NCI-H1694 (cell line): ENCODE data around the gene HGS.

Source experiments
- DNase-seq: peaks from one replicate; lab custom pipeline; 2025; lab: John Stamatoyannopoulos, UW

HGS gene

GRCh38 chr17:81684442-81684911 lies 666 bp downstream of the HGS start:
- no peak for DNase-seq

DNA sequence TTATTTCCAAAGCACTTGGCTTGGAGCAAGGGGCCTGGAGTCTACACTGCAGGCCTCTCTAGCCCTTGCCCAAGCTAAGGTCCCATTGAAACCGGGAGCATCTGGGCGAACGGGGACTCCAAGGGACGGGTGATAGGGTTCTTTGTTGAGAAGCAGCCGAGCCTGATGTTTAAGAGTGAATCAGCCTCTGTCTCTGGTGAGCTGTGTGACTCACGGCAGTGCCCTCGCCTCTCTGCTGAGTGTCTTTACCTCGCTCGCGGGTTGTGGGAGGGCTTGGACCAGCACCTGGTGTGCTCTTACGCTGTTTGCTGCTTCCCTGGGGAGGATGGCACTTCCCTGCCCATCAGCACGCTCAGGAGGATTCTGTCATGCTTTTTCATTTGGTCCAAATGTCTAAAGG lies 1.3 kb downstream of the HGS start:
- DNase-seq = no peak

GRCh38 chr17:81686614-81687013 lies 2.8 kb downstream of the HGS start:
- DNase-seq = no peak

DNA sequence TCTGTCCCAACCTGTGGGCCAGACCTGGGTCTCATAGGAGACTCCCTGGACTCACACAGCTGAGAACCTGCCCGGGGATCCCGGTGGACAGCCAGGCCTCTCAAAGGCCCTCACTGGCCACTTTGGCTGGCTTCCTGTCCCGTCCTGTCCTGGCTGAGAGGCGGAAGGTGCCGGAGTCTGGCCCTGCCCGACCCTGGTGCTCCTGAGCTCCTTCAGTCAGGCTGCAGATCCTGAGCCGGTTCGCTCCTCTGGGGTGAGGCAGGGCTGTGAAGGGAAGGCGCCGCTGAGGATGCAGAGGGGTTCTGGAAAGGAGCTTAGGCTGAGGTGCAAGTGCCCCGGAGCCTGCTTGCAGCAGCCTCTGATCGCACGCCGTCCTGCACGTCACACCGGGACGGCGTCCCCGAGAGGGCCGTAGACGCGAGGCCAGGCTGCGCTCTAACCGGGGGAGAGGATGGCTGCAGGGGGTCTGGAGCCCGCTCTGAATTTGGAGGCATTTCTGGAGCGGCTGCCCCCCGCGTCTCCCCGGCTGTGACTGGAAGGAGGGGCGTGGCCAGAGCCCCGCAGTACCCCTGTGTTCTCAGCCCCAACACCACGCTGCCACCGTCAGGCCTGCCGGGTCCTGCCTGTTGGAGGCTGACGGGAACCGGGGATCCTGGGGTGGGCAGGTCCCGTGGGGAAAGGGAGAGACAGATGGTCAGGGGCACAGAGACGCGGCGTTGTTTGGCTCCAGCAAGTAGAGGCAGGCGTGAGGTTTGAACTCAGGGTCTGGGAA lies 4.1 kb downstream of the HGS start:
- peak; percentile 84 for DNase-seq

- no peak for DNase-seq
Measured at GRCh38 chr17:81688616-81689015, 4.8 kb downstream of the HGS start.

- DNase-seq = no peak
Measured at GRCh38 chr17:81690066-81690465, 6.3 kb downstream of the HGS start.

GRCh38 chr17:81690549-81690948 lies 6.7 kb downstream of the HGS start:
- no peak for DNase-seq

DNA sequence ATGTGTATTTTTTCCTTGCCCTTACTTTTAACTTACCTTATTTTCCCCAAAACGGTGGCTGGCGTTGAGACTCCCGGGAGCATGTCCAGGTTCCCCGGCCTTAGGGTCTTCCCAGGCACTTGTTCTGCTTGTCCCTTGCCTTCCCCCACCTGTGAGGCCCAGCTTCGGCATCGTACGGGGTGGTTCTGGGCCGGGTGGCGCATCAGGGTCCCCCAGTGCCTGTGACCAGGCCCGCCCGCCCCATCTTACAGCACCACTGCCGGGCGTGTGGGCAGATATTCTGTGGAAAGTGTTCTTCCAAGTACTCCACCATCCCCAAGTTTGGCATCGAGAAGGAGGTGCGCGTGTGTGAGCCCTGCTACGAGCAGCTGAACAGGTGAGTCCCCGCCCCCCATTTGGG lies 7.4 kb downstream of the HGS start:
- DNase-seq = no peak

DNA sequence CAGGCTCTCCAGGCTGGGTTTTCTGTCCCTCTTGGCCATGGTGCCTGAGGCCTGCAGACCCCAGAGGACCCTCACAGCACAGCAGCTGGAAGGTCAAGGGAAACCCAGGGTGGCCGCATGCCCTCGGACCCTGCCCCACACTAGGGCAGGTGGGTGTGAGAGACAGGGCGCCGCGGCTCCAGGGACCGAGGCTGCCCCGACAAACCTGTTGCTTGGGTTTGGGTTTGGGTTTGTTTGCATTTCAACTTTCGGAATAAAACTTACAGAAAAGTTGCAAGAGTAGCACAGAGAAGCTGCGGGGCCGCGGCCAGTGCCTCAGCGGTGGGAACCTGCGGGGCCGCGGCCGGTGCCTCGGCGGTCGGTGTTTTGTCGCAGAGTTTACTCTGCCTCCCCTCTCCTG lies 7.8 kb downstream of the HGS start:
- no peak for DNase-seq

- DNase-seq = no peak
Measured at GRCh38 chr17:81693509-81694210, 9.8 kb downstream of the HGS start.

GRCh38 chr17:81694810-81695209 lies 11.0 kb downstream of the HGS start:
- no peak for DNase-seq

GRCh38 chr17:81695211-81695610 lies 11.4 kb downstream of the HGS start:
- DNase-seq = no peak

DNA sequence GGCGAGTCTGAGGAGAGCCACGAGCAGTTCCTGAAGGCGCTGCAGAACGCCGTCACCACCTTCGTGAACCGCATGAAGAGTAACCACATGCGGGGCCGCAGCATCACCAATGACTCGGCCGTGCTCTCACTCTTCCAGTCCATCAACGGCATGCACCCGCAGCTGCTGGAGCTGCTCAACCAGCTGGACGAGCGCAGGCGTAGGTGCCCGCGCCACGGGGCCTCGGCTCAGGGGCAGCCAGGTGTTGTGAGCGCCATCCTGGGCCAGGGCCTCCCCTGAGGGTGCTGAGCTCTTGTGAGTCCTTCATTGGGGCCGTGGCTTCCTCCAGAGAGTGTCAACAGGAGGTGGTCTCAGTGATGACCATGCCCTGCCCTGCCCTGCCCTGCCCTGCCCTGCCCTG lies 12.0 kb downstream of the HGS start:
- no peak for DNase-seq

GRCh38 chr17:81696218-81696941 lies 12.6 kb downstream of the HGS start:
- peak; percentile 82 for DNase-seq

DNA sequence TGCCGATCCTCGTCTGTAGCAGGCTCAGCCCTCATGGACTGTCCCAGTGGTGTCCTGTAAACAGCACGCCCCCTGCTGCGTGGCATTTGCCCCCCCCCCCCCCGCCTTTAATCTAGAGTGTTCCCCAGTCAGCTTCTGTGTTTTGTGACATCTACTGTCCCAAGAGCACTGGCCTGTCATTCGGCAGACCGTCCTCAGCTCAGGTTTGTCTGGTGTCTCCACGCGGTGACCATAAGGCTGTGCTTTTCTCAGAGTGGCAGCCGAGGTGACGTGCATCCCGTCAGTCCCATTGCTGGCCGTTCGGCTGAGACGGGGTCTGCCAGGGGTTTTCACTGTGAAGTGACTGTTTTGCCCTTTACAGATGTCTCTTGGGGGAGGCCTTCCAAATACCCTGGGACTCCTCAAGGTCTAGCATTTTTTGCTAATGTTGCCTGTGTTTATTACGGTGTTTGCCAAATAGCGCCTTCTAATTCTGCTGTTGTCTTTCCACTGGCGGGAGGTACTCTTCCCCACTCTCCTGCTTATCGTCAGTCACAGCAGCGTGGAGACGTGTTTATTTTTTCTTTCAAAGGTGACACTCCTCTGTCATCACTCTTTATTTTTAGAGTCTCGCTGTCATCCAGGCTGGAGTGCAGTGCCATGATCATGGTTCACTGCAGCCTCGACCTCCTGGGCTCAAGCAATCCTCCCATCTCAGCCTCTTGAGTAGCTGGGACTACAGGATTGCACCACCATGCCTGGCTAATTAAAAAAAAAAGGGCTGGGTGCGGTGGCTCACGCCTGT lies 13.6 kb downstream of the HGS start:
- no peak for DNase-seq

GRCh38 chr17:81700353-81701287 lies 16.8 kb downstream of the HGS start:
- no peak for DNase-seq

- DNase-seq = no peak
Measured at GRCh38 chr17:81701288-81702071, 17.7 kb downstream of the HGS start.

GRCh38 chr17:81702934-81703746 lies 19.3 kb downstream of the HGS start, which contains the start of gene MRPL12:
Gene MRPL12, plus strand, starts transcription at chr17:81703367. Its CDS starts 135 bp downstream, at chr17:81703502.
- peak; percentile 90 for DNase-seq
